GM23338 (cell line): Measurements from ENCODE around the gene ALB. TPM values are rescaled to one million over a fixed set of nuclear protein-coding genes. Genes with fewer than 3 reads are reported as not detected.

Experiments
- ATAC-seq: fragments of 200-7000 bp; cut with Tn5 transposase; 3 replicates; pipeline ENCODE4 v1.9.1; 2020
- DNase-seq: peaks from one replicate; pipeline ENCODE4 v3.0.0-alpha.2; 2015; ENCODE audit warnings: low spot score
- H2AFZ ChIP-seq: fragments of 200-600 bp; sonication (generic); 2 replicates; pipeline ENCODE4 v1.8.0; 2016; ENCODE audit warnings: antibody characterized with exemption, mild to moderate bottlenecking, moderate library complexity
- H3F3A ChIP-seq: fragments of 200-600 bp; sonication (generic); replicated peaks from 2 replicates; pipeline ENCODE4 v1.8.0; 2017; ENCODE audit warnings: antibody characterized with exemption, mixed run types, low read depth
- H3K27ac ChIP-seq: fragments of 200-600 bp; sonication (generic); 2 replicates; pipeline ENCODE4 v1.6.1; 2016; ENCODE audit warnings: low read depth
- H3K27me3 ChIP-seq: fragments of 200-600 bp; sonication (generic); 2 replicates; pipeline ENCODE4 v1.8.0; 2016; ENCODE audit warnings: mild to moderate bottlenecking, mixed run types, moderate library complexity; ENCODE audit not compliant: insufficient read depth
- H3K36me3 ChIP-seq: fragments of 200-600 bp; sonication (generic); 2 replicates; pipeline ENCODE4 v1.8.0; 2016; ENCODE audit warnings: mild to moderate bottlenecking; ENCODE audit not compliant: insufficient read depth
- H3K4me1 ChIP-seq: fragments of 200-600 bp; sonication (generic); 2 replicates; pipeline ENCODE4 v1.8.0; 2016; ENCODE audit warnings: mild to moderate bottlenecking, moderate library complexity; ENCODE audit not compliant: insufficient read depth
- H3K4me2 ChIP-seq: fragments of 200-600 bp; sonication (generic); 2 replicates; pipeline ENCODE4 v1.7.1; 2017; ENCODE audit warnings: mixed run types
- H3K4me3 ChIP-seq: fragments of 200-600 bp; sonication (generic); 2 replicates; pipeline ENCODE4 v1.6.1; 2016; ENCODE audit warnings: mixed run types
- H3K79me2 ChIP-seq: fragments of 200-600 bp; sonication (generic); replicated peaks from 2 replicates; pipeline ENCODE4 v1.8.0; 2017; ENCODE audit warnings: mild to moderate bottlenecking; ENCODE audit not compliant: insufficient read depth
- H3K9me2 ChIP-seq: fragments of 200-600 bp; sonication (generic); 2 replicates; pipeline ENCODE4 v1.8.0; 2017; ENCODE audit not compliant: insufficient read depth
- H4K20me1 ChIP-seq: fragments of 200-600 bp; sonication (generic); replicated peaks from 2 replicates; pipeline ENCODE4 v1.8.0; 2017; ENCODE audit warnings: mild to moderate bottlenecking; ENCODE audit not compliant: insufficient read depth
- H3K27ac Mint-ChIP-seq: 2 replicates; pipeline ENCODE4 v1.8.0; 2020; ENCODE audit warnings: inconsistent platforms, mild to moderate bottlenecking, moderate library complexity, mixed read lengths
- H3K27me3 Mint-ChIP-seq: 3 replicates; pipeline ENCODE4 v1.8.0; 2022; ENCODE audit warnings: low read depth, mild to moderate bottlenecking, moderate library complexity, mixed read lengths, inconsistent platforms; ENCODE audit not compliant: insufficient read depth, poor library complexity
- H3K36me3 Mint-ChIP-seq: 3 replicates; pipeline ENCODE4 v1.8.0; 2021; ENCODE audit warnings: low read depth, mild to moderate bottlenecking, inconsistent platforms, moderate library complexity, mixed read lengths
- H3K4me1 Mint-ChIP-seq: 3 replicates; pipeline ENCODE4 v1.8.0; 2020; ENCODE audit warnings: mild to moderate bottlenecking, inconsistent platforms, mixed read lengths
- H3K4me3 Mint-ChIP-seq: 3 replicates; pipeline ENCODE4 v1.8.0; 2021; ENCODE audit warnings: moderate library complexity, mild to moderate bottlenecking, inconsistent platforms, mixed read lengths
- H3K9me3 Mint-ChIP-seq: 3 replicates; pipeline ENCODE4 v1.8.0; 2020; ENCODE audit warnings: moderate library complexity, mild to moderate bottlenecking, inconsistent platforms, mixed read lengths
- CREB1 ChIP-seq: fragments of 250-450 bp; sonication (Bioruptor Pico); IDR thresholded peaks from 2 replicates; pipeline ENCODE4 v1.5.0; 2020; ENCODE audit warnings: low read depth, mild to moderate bottlenecking, moderate library complexity
- CTCF ChIP-seq, 2 experiments: fragments of 200-600 bp in 1 of 2; sonication (generic) in 1 of 2; conservative IDR thresholded peaks; 2 replicates each; pipeline versions ENCODE4 v1.5.1 to v1.6.1; 2016 to 2017; ENCODE audit warnings: antibody characterized with exemption in 2 of 2, low read depth in 2 of 2, mild to moderate bottlenecking in 2 of 2, moderate library complexity in 1 of 2
- ETS1 ChIP-seq: IDR thresholded peaks from 2 replicates; pipeline ENCODE4 v1.6.1; 2016; ENCODE audit warnings: antibody characterized with exemption
- EZH2 ChIP-seq: fragments of 200-600 bp; sonication (generic); IDR thresholded peaks from one replicate; pipeline ENCODE4 v1.8.0; 2017; ENCODE audit warnings: antibody characterized with exemption, mild to moderate bottlenecking, low read depth; ENCODE audit not compliant: unreplicated experiment
- JUNB ChIP-seq: IDR thresholded peaks from one replicate; pipeline ENCODE4 v1.6.1; 2016; ENCODE audit warnings: antibody characterized with exemption; ENCODE audit not compliant: unreplicated experiment
- NANOG ChIP-seq: IDR thresholded peaks from 2 replicates; pipeline ENCODE4 v1.6.1; 2016; ENCODE audit warnings: antibody characterized with exemption, borderline replicate concordance
- POLR2AphosphoS5 ChIP-seq: IDR thresholded peaks from 2 replicates; pipeline ENCODE4 v1.6.1; 2016; ENCODE audit warnings: antibody characterized with exemption, low read depth
- STAT1 ChIP-seq: IDR thresholded peaks from one replicate; pipeline ENCODE4 v1.6.1; 2016; ENCODE audit warnings: antibody characterized with exemption; ENCODE audit not compliant: unreplicated experiment
- ZNF331 ChIP-seq: fragments of 250-450 bp; sonication (Bioruptor Pico); IDR thresholded peaks from 2 replicates; pipeline ENCODE4 v1.5.0; 2020; ENCODE audit warnings: low read depth, mild to moderate bottlenecking, moderate library complexity
- polyA plus RNA-seq: library from polyadenylated mRNA; unstranded; fragments of >200 nt; fragmentation: Nextera tagmentation; extraction: Ambion mirVana; gene quantifications from 2 replicates; pipeline ENCODE4 v1.2.1, GENCODE V29; 2016
- total RNA-seq: library from RNA; depleted of rRNA; stranded (reverse); fragments of >200 nt; shearing (Covaris generic); gene quantifications from 2 replicates; pipeline ENCODE4 v1.2.3, GENCODE V29; 2014
- TF ChIP-seq, protein P1 (sequence below): IDR thresholded peaks from one replicate; pipeline ENCODE4 v1.6.1; 2018; ENCODE audit warnings: antibody characterized with exemption; ENCODE audit not compliant: unreplicated experiment

Gene ALB
- total and polyA plus RNA-seq, 2 experiments from 2014 or later = not detected

- no peak for ATAC-seq
Measured at GRCh38 chr4:73418677-73419076, 14.6 kb downstream of the ALB start.

More at GRCh38 chr4:73418677-73419076, 14.6 kb downstream of the ALB start:
- Histone ChIP-seq H3K9me2 (no peaks in the 10 kb centered on the region; the same call in 1 of the 2 replicates), H3K79me2 (no peaks in the 10 kb centered on the region), H3K36me3 (no peaks in the 10 kb centered on the region), H3K4me2 (no peak overlapping the region), H3K4me1 (no peaks in the 10 kb centered on the region), H4K20me1 (no peaks in the 10 kb centered on the region), H3K27me3 (no peaks in the 10 kb centered on the region), H2AFZ (no peak overlapping the region), H3F3A (no peaks in the 10 kb centered on the region), H3K27ac (no peak overlapping the region), H3K4me3 (no peak overlapping the region)
- TF ChIP-seq CTCF (conservative IDR thresholded peaks at IDR 0.05; ENCODE audit: low read depth in 2 of 2) = no peak
- TF ChIP-seq NANOG = no peak
- no peak for TF ChIP-seq ZNF331 (CRISPR knock-in tag)
- no peak for TF ChIP-seq STAT1
- TF ChIP-seq POLR2AphosphoS5 = no peak
- TF ChIP-seq, protein P1, sequence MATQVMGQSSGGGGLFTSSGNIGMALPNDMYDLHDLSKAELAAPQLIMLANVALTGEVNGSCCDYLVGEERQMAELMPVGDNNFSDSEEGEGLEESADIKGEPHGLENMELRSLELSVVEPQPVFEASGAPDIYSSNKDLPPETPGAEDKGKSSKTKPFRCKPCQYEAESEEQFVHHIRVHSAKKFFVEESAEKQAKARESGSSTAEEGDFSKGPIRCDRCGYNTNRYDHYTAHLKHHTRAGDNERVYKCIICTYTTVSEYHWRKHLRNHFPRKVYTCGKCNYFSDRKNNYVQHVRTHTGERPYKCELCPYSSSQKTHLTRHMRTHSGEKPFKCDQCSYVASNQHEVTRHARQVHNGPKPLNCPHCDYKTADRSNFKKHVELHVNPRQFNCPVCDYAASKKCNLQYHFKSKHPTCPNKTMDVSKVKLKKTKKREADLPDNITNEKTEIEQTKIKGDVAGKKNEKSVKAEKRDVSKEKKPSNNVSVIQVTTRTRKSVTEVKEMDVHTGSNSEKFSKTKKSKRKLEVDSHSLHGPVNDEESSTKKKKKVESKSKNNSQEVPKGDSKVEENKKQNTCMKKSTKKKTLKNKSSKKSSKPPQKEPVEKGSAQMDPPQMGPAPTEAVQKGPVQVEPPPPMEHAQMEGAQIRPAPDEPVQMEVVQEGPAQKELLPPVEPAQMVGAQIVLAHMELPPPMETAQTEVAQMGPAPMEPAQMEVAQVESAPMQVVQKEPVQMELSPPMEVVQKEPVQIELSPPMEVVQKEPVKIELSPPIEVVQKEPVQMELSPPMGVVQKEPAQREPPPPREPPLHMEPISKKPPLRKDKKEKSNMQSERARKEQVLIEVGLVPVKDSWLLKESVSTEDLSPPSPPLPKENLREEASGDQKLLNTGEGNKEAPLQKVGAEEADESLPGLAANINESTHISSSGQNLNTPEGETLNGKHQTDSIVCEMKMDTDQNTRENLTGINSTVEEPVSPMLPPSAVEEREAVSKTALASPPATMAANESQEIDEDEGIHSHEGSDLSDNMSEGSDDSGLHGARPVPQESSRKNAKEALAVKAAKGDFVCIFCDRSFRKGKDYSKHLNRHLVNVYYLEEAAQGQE = no peak
- TF ChIP-seq JUNB = no peak
- TF ChIP-seq EZH2 = no peak
- no peak for TF ChIP-seq ETS1
- TF ChIP-seq CREB1 = no peak
- no peaks in the 10 kb centered on the region for H3K36me3 Mint-ChIP-seq
- no peaks in the 10 kb centered on the region for H3K27me3 Mint-ChIP-seq
- peaks cover 10% of the 10 kb centered on the region; the same call in 2 of the 3 replicates for H3K4me1 Mint-ChIP-seq
- no peaks in the 10 kb centered on the region for H3K9me3 Mint-ChIP-seq
- no peak overlapping the region for H3K4me3 Mint-ChIP-seq
- no peak overlapping the region for H3K27ac Mint-ChIP-seq
- DNase-seq = no peak
